ENCODE results near the gene TMEM181. TPM values are rescaled to one million over a fixed set of nuclear protein-coding genes. Genes with fewer than 3 reads are reported as not detected.

The TMEM181 gene
- total and polyA plus RNA-seq, 2 of the 13 experiments (the other 11 are each of a cell fraction or from before 2014, with no cell fraction given): 59.1 to 108 TPM

DNA sequence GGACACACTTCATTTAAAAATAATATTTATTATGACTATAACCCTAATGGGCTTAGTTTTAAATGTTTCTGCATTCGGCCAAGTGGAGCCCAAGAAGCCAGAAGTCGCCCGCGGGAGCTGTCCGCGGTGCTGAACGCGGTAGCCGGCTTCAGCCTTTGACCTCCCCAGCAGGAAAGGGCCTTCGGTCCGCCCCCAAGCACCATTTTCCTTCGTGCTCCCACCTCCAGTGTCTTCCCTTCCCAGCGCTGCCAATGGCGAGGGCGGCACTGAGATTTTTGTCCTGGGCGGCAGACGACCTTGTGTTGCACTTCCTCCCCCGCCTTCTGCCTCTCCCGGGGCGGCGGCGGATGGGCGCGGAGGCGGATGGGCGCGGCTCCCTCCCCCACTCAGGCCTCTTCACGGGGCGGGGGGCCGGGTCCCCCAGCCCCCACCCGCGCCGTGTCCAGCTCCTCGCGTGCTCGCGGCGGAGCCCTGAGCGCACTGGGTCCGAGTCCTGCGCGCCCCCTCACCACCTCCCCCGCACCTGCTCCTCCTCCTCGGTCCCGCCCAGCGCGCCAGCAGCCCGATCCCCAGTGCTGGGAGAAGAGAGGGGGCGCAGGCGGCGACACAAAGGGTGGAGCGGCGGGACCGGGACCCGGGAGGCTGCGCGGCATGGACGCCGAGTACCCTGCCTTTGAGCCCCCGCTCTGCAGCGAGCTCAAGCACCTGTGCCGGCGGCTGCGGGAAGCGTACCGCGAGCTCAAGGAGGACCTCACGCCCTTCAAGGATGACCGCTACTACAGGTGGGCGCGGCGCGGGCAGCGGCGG is 23.6 kb upstream of the TMEM181 start (continued):
- TF ChIP-seq, protein P1, sequence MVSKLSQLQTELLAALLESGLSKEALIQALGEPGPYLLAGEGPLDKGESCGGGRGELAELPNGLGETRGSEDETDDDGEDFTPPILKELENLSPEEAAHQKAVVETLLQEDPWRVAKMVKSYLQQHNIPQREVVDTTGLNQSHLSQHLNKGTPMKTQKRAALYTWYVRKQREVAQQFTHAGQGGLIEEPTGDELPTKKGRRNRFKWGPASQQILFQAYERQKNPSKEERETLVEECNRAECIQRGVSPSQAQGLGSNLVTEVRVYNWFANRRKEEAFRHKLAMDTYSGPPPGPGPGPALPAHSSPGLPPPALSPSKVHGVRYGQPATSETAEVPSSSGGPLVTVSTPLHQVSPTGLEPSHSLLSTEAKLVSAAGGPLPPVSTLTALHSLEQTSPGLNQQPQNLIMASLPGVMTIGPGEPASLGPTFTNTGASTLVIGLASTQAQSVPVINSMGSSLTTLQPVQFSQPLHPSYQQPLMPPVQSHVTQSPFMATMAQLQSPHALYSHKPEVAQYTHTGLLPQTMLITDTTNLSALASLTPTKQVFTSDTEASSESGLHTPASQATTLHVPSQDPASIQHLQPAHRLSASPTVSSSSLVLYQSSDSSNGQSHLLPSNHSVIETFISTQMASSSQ (IDR thresholded peaks at IDR 0.05; ENCODE audit: low read depth): no peak
- TF ChIP-seq, protein P1 (CRISPR knock-in tag; IDR thresholded peaks at IDR 0.05; ENCODE audit: borderline replicate concordance): peak; percentile 60; the same call in 1 of the 2 replicates
- peak; percentile 97 for TF ChIP-seq ZNF709 (CRISPR knock-in tag; IDR thresholded peaks at IDR 0.05)
- peak; percentile 98 for TF ChIP-seq HMG20B (CRISPR knock-in tag; conservative IDR thresholded peaks at IDR 0.05)
- TF ChIP-seq, protein P2, sequence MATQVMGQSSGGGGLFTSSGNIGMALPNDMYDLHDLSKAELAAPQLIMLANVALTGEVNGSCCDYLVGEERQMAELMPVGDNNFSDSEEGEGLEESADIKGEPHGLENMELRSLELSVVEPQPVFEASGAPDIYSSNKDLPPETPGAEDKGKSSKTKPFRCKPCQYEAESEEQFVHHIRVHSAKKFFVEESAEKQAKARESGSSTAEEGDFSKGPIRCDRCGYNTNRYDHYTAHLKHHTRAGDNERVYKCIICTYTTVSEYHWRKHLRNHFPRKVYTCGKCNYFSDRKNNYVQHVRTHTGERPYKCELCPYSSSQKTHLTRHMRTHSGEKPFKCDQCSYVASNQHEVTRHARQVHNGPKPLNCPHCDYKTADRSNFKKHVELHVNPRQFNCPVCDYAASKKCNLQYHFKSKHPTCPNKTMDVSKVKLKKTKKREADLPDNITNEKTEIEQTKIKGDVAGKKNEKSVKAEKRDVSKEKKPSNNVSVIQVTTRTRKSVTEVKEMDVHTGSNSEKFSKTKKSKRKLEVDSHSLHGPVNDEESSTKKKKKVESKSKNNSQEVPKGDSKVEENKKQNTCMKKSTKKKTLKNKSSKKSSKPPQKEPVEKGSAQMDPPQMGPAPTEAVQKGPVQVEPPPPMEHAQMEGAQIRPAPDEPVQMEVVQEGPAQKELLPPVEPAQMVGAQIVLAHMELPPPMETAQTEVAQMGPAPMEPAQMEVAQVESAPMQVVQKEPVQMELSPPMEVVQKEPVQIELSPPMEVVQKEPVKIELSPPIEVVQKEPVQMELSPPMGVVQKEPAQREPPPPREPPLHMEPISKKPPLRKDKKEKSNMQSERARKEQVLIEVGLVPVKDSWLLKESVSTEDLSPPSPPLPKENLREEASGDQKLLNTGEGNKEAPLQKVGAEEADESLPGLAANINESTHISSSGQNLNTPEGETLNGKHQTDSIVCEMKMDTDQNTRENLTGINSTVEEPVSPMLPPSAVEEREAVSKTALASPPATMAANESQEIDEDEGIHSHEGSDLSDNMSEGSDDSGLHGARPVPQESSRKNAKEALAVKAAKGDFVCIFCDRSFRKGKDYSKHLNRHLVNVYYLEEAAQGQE (IDR thresholded peaks at IDR 0.05; ENCODE audit: borderline replicate concordance in 1 of 2, low read depth in 1 of 2, low read length in 2 of 2): peak; percentile 84 to 99
- no peak for TF ChIP-seq ZBTB4 (CRISPR knock-in tag; IDR thresholded peaks at IDR 0.05; ENCODE audit: borderline replicate concordance)
- no peak for TF ChIP-seq CREB1 (IDR thresholded peaks at IDR 0.05)
- no peak for TF ChIP-seq CREB1 (CRISPR knock-in tag; IDR thresholded peaks at IDR 0.05)
- TF ChIP-seq, protein P3, sequence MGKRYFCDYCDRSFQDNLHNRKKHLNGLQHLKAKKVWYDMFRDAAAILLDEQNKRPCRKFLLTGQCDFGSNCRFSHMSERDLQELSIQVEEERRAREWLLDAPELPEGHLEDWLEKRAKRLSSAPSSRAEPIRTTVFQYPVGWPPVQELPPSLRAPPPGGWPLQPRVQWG (CRISPR knock-in tag; IDR thresholded peaks at IDR 0.05; ENCODE audit: borderline replicate concordance, low read depth): no peak
- peak; percentile 83 for TF ChIP-seq ZNF501 (CRISPR knock-in tag; IDR thresholded peaks at IDR 0.05)
- TF ChIP-seq, protein P4, sequence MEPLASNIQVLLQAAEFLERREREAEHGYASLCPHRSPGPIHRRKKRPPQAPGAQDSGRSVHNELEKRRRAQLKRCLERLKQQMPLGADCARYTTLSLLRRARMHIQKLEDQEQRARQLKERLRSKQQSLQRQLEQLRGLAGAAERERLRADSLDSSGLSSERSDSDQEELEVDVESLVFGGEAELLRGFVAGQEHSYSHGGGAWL (CRISPR knock-in tag; IDR thresholded peaks at IDR 0.05): peak; percentile 99
- no peak for TF ChIP-seq FIP1L1 (IDR thresholded peaks at IDR 0.05; ENCODE audit: borderline replicate concordance, insufficient read depth, low read depth, low read length)
- peak; percentile 68; the same call in 1 of the 2 replicates for TF ChIP-seq ZNF543 (CRISPR knock-in tag; IDR thresholded peaks at IDR 0.05)
- peak; percentile 28; the same call in 1 of the 2 replicates for TF ChIP-seq NR0B2 (CRISPR knock-in tag; IDR thresholded peaks at IDR 0.05)
- TF ChIP-seq ZNF205 (CRISPR knock-in tag; IDR thresholded peaks at IDR 0.05): peak; percentile 95

Measured in HepG2 (cell line).